KOPT-K1 (cell line): ENCODE measurements around the gene RAMP3.
"Not testable (repeated sequence)": the region's sequence is repeated elsewhere in the genome, so short reads cannot be mapped to it uniquely, and the experiment has no call there.

Experiments
- H3K27ac ChIP-seq: fragments of 200-600 bp; sonication (generic); 2 replicates; pipeline ENCODE4 v1.5.1; 2016; ENCODE audit warnings: antibody characterized with exemption, mild to moderate bottlenecking, low read depth, low read length; ENCODE audit not compliant: poor library complexity, severe bottlenecking
- H3K36me3 ChIP-seq: fragments of 200-600 bp; sonication (generic); 2 replicates; pipeline ENCODE4 v1.5.1; 2017; ENCODE audit warnings: antibody characterized with exemption, mild to moderate bottlenecking, low read length, moderate library complexity; ENCODE audit not compliant: insufficient read depth
- H3K9me3 ChIP-seq: fragments of 200-600 bp; sonication (generic); 2 replicates; pipeline ENCODE4 v1.5.1; 2017; ENCODE audit warnings: antibody characterized with exemption, low read length, mild to moderate bottlenecking; ENCODE audit not compliant: insufficient read depth, poor library complexity, severe bottlenecking

RAMP3 gene, protein sequence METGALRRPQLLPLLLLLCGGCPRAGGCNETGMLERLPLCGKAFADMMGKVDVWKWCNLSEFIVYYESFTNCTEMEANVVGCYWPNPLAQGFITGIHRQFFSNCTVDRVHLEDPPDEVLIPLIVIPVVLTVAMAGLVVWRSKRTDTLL

GRCh38 chr7:45157653-45158401, at the start of gene RAMP3:
RAMP3 (plus strand) TSS chr7:45157791; CDS start chr7:45157829, 38 bp downstream.
- no peak within 1 kb of the TSS for H3K27ac ChIP-seq
- H3K36me3 ChIP-seq = no peaks in the 10 kb centered on the region
- no peaks in the 10 kb centered on the region for H3K9me3 ChIP-seq

GRCh38 chr7:45108863-45109262, 48.7 kb upstream of the RAMP3 start:
- H3K36me3 ChIP-seq = peaks cover 62% of the 10 kb centered on the region
- no peak overlapping the region for H3K27ac ChIP-seq
- no peaks in the 10 kb centered on the region for H3K9me3 ChIP-seq

- no peaks in the 10 kb centered on the region for H3K9me3 ChIP-seq
- H3K36me3 ChIP-seq = peaks cover 35% of the 10 kb centered on the region
- peak within 1 kb of the TSS; percentile 93 for H3K27ac ChIP-seq
Observed at GRCh38 chr7:45111298-45112223, 46.0 kb upstream of the RAMP3 start, which contains the start of gene TBRG4. TBRG4 (minus strand) TSS chr7:45111697; CDS start chr7:45109237, 2,460 bp downstream.

- peaks cover 24% of the 10 kb centered on the region for H3K36me3 ChIP-seq
- no peak overlapping the region for H3K27ac ChIP-seq
- H3K9me3 ChIP-seq = no peaks in the 10 kb centered on the region
Observed at GRCh38 chr7:45112648-45113047, 44.9 kb upstream of the RAMP3 start.

DNA sequence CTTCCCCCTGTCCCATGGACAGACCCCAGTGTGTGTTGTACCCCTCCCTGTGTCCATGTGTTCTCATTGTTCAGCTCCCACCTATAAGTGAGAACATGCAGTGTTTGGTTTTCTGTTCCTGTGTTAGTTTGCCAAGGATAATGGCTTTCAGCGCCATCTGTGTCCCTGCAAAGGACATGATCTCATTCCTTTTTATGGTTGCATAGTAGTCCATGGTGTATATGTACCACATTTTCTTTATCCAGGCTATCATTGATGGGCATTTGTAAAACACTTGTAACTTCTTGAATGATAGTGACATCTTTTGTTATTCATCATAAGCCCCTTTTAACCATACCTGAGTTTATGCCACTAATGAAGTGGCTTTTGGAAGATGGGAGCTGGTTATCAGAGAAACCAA, 43.3 kb upstream of the RAMP3 start:
- not testable (repeated sequence) for H3K9me3 ChIP-seq, H3K27ac ChIP-seq, H3K36me3 ChIP-seq

DNA sequence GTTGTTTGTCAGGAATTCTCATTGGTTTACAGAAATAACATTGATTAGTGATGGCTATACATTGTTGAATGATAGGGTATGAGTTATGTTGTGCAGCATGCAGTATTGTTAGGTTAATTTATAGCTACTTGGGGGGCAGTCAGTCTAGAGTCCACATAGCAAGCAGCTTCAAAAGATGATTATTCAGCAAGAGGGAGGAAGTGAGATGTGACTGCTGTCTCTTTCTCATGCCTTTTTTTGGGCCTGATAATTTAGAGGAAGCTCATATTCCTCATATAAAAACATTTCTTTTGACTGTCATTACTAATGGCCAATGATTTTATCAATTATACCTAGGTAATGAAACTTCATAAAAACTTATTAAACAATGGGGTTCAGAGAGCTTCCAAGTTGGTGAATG, 42.7 kb upstream of the RAMP3 start:
- Histone ChIP-seq H3K36me3 (peaks cover 3% of the 10 kb centered on the region; the same call in 1 of the 2 replicates), H3K9me3 (no peaks in the 10 kb centered on the region), H3K27ac (no peak overlapping the region)

DNA sequence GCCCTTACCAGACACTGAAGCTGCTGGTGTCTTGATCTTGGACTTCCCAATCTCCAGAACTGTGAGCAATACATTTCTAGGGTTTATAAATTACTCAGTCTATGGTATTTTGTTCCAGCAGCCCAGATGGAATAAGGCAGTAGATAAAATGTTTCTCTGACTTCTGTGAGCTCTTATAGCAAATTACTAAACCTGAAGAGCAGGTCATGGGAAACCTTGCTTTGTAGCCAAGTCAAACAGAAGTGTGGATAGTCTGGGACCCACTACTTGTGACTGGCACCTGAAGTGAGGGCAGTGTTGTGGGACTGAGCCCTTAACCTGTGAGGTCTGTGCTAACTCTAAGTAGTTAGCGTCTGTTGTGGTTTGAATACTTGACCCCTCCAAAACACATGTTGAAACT, 41.5 kb upstream of the RAMP3 start:
- no peaks in the 10 kb centered on the region for H3K9me3 ChIP-seq
- no peaks in the 10 kb centered on the region for H3K36me3 ChIP-seq
- no peak overlapping the region for H3K27ac ChIP-seq

DNA sequence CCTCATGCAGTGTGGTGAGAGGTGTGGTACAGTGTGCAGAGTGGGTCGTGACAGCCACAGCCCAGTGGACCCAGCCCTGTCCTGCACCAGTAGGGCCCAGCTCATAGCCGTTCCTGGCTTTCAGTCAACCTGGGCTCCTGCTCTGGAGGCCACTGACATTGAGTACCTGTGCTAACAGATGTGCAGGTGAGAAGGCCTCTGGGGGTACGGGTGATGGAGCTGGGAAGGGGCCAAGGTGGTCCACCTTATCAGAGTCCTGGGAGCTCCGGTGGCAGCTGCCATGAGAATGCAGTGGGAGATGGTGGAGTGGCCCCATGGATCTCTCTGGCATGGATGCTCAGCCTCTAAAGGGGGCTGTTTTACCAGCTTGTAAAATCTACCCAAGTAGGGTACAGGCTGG, 40.0 kb upstream of the RAMP3 start:
- Histone ChIP-seq H3K27ac (no peak overlapping the region), H3K9me3 (no peaks in the 10 kb centered on the region), H3K36me3 (no peaks in the 10 kb centered on the region)

DNA sequence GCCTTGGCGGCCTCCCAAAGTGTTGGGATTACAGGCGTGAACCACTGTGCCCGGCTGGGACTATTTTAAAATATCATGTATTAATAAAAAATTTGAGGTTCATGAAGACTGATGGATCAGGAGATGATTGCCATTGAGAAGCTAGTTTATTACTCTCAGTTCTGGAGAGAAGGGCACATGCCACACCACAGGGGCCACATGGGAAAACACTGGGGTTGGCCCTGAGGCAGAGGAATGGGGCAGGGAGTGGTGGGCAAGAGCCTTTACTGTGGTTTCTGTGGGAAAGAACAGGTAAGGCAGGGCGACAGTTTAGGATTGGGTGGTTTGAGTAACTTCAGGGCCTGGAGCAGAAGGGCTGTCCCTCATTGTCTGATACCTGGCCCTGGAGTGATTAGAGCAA, 39.3 kb upstream of the RAMP3 start:
- H3K9me3 ChIP-seq = no peaks in the 10 kb centered on the region
- no peaks in the 10 kb centered on the region for H3K36me3 ChIP-seq
- no peak overlapping the region for H3K27ac ChIP-seq

GRCh38 chr7:45118889-45119331, 38.7 kb upstream of the RAMP3 start:
- Histone ChIP-seq H3K36me3 (no peaks in the 10 kb centered on the region), H3K9me3 (no peaks in the 10 kb centered on the region), H3K27ac (no peak overlapping the region)

GRCh38 chr7:45119550-45119949, 38.0 kb upstream of the RAMP3 start:
- Histone ChIP-seq H3K27ac (no peak overlapping the region), H3K9me3 (no peaks in the 10 kb centered on the region)

DNA sequence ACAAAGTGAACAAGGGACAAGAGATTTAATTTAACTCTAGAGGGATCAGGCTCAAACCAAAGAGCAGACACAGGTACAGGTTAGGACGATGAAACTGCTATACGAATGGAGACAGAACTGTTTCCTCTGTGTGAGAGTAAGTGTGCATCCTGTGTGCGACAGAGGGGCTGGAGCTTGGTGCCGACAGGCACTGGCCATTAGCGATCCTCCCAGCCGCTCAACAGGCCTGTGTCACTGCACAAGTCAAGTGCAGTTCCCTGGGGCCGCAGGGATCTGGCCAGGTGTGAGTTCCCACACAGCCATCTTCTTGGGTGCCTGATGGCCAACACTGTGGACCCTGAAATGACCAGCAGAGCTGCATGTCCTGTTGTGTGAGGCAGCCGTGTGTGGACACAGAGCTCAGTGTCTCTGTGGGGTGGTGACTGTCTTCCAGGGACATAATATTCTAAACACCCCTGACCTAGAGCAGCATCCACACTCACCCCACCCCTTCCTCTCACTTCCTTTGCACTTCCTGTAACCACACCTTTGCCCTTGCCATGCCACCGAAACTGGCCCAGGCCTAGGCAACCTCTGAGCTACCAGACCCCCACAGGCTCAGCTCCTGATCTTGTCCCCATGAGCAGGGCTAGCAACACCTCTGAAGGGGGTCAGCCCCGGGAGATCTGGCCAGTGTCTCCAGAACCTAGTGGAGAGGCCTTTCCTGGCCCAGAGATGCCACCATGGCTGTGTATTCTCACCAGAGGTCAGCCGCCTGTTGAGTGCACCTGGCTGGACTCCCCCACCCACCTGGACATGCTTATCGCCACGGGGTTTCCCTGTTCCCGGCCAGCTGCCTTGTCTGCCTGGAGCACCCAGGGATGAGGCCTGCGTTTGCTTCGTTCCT, 34.4 kb upstream of the RAMP3 start:
- peak overlapping the region; percentile 5 for H3K27ac ChIP-seq
- H3K36me3 ChIP-seq = no peaks in the 10 kb centered on the region
- no peaks in the 10 kb centered on the region for H3K9me3 ChIP-seq

More at GRCh38 chr7:45119550-45119949, 38.0 kb upstream of the RAMP3 start:
- no peaks in the 10 kb centered on the region for H3K36me3 ChIP-seq

GRCh38 chr7:45123913-45124710, 33.5 kb upstream of the RAMP3 start:
- Histone ChIP-seq H3K36me3 (no peaks in the 10 kb centered on the region), H3K27ac (no peak overlapping the region), H3K9me3 (no peaks in the 10 kb centered on the region)
